Measurements from ENCODE around the gene CTNNA3.

GRCh38 chr10:67004690-67005089, 691.3 kb downstream of the CTNNA3 start:
- TF ChIP-seq, protein P1, sequence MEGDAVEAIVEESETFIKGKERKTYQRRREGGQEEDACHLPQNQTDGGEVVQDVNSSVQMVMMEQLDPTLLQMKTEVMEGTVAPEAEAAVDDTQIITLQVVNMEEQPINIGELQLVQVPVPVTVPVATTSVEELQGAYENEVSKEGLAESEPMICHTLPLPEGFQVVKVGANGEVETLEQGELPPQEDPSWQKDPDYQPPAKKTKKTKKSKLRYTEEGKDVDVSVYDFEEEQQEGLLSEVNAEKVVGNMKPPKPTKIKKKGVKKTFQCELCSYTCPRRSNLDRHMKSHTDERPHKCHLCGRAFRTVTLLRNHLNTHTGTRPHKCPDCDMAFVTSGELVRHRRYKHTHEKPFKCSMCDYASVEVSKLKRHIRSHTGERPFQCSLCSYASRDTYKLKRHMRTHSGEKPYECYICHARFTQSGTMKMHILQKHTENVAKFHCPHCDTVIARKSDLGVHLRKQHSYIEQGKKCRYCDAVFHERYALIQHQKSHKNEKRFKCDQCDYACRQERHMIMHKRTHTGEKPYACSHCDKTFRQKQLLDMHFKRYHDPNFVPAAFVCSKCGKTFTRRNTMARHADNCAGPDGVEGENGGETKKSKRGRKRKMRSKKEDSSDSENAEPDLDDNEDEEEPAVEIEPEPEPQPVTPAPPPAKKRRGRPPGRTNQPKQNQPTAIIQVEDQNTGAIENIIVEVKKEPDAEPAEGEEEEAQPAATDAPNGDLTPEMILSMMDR (IDR thresholded peaks at IDR 0.05), result no peak
- TF ChIP-seq POLR2A (IDR thresholded peaks at IDR 0.05), result no peak

Measured in uterus (tissue), 2 donors.